NCI-H1092 treated with DMSO at 0.1 percent for 48 hours (cell line): ENCODE results near the gene RCAN1.

Experiments used
- DNase-seq: peaks from one replicate; lab custom pipeline; 2025; lab: John Stamatoyannopoulos, UW

RCAN1 gene

GRCh38 chr21:34614628-34615486, at the start of gene RCAN1:
RCAN1 (minus strand) TSS chr21:34615113; CDS start chr21:34615011, 102 bp downstream.
- DNase-seq = peak; percentile 98

GRCh38 chr21:34661848-34662247, 46.9 kb upstream of the RCAN1 start:
- DNase-seq = no peak

GRCh38 chr21:34653522-34653921, 38.6 kb upstream of the RCAN1 start:
- DNase-seq = no peak

GRCh38 chr21:34651642-34652041, 36.7 kb upstream of the RCAN1 start:
- DNase-seq = no peak

- DNase-seq = no peak
These were observed 36.0 kb upstream of the RCAN1 start for GRCh38 chr21:34650861-34651431.

- DNase-seq = no peak
These were observed 34.5 kb upstream of the RCAN1 start for GRCh38 chr21:34649400-34649799.

- no peak for DNase-seq
These were observed 33.9 kb upstream of the RCAN1 start for GRCh38 chr21:34648739-34649297.

GRCh38 chr21:34647555-34647954, 32.6 kb upstream of the RCAN1 start:
- DNase-seq = no peak

GRCh38 chr21:34644825-34645224, 29.9 kb upstream of the RCAN1 start:
- no peak for DNase-seq

- DNase-seq = no peak
These were observed 27.5 kb upstream of the RCAN1 start for GRCh38 chr21:34642211-34643075.

- DNase-seq = no peak
These were observed 25.9 kb upstream of the RCAN1 start for GRCh38 chr21:34640858-34641257.

GRCh38 chr21:34639882-34640788, 25.2 kb upstream of the RCAN1 start:
- no peak for DNase-seq

GRCh38 chr21:34639250-34639649, 24.3 kb upstream of the RCAN1 start:
- no peak for DNase-seq

- no peak for DNase-seq
These were observed 22.0 kb upstream of the RCAN1 start for GRCh38 chr21:34636961-34637360.

- no peak for DNase-seq
These were observed 20.4 kb upstream of the RCAN1 start for GRCh38 chr21:34635307-34635706.

- DNase-seq = no peak
These were observed 17.6 kb upstream of the RCAN1 start for GRCh38 chr21:34632498-34632897.

GRCh38 chr21:34630536-34631143, 15.7 kb upstream of the RCAN1 start:
- DNase-seq = peak; percentile 76

- no peak for DNase-seq
These were observed 11.2 kb upstream of the RCAN1 start for GRCh38 chr21:34626131-34626530.

GRCh38 chr21:34625030-34625593, 10.2 kb upstream of the RCAN1 start:
- no peak for DNase-seq

- no peak for DNase-seq
These were observed 8.6 kb upstream of the RCAN1 start for GRCh38 chr21:34623516-34623915.
